Gastroesophageal sphincter (tissue), 4 donors: ENCODE results near the gene SMC6. TPM values are rescaled to one million over a fixed set of nuclear protein-coding genes. Genes with fewer than 3 reads are reported as not detected.

ENCODE experiments used
- ATAC-seq: fragments of 150-250 bp; one replicate; pipeline ENCODE4 v1.9.1; 2016; ENCODE audit warnings: mild to moderate bottlenecking, moderate library complexity
- H3K27ac ChIP-seq, 4 donors: fragments of 200-600 bp; sonication (generic) in 3 of 4; 1 replicate in 3 of 4; 2 replicates in 1 of 4; pipeline ENCODE4 v1.5.1; 2016 to 2019
- H3K27me3 ChIP-seq: fragments of 200-600 bp; sonication (generic); one replicate; pipeline ENCODE4 v1.5.1; 2019
- H3K36me3 ChIP-seq, 2 donors: fragments of 200-600 bp; sonication (generic); one replicate each; pipeline ENCODE4 v1.5.1; 2019; ENCODE audit warnings: control low read depth in 1 of 2
- H3K4me1 ChIP-seq, 3 donors: fragments of 200-600 bp; sonication (generic); 1 replicate in 2 of 3; 2 replicates in 1 of 3; pipeline ENCODE4 v1.5.1; 2016 to 2019; ENCODE audit warnings: control low read depth in 2 of 3
- H3K4me3 ChIP-seq, 2 donors: fragments of 200-600 bp; sonication (generic); one replicate each; pipeline ENCODE4 v1.5.1; 2019; ENCODE audit warnings: mild to moderate bottlenecking in 1 of 2, moderate library complexity in 1 of 2
- H3K9me3 ChIP-seq, 3 donors: fragments of 200-600 bp; sonication (generic); one replicate each; pipeline ENCODE4 v1.5.1; 2017 to 2019; ENCODE audit warnings: control low read depth in 2 of 3
- CTCF ChIP-seq, 4 experiments: fragments of 200-600 bp in 2 of 4; fragments of 450-650 bp in 2 of 4; sonication (generic) in 1 of 4; IDR thresholded peaks; one replicate each; pipeline ENCODE4 v1.5.1; 2017 to 2019; ENCODE audit warnings: antibody characterized with exemption in 4 of 4, mild to moderate bottlenecking in 2 of 4, moderate library complexity in 2 of 4
- EP300 ChIP-seq: sonication (generic); formaldehyde crosslinking; IDR thresholded peaks from one replicate; pipeline ENCODE4 v1.6.1; 2017; ENCODE audit warnings: antibody characterized with exemption, mild to moderate bottlenecking
- POLR2A ChIP-seq, 2 donors: fragments of 450-650 bp; IDR thresholded peaks; one replicate each; pipeline ENCODE4 v1.6.1; 2017; ENCODE audit warnings: antibody characterized with exemption in 2 of 2, mild to moderate bottlenecking in 2 of 2, moderate library complexity in 1 of 2
- POLR2AphosphoS5 ChIP-seq: sonication (generic); formaldehyde crosslinking; IDR thresholded peaks from one replicate; pipeline ENCODE4 v1.6.1; 2017; ENCODE audit warnings: antibody characterized with exemption
- WGBS, 2 donors: methylation state at CpG; one replicate each; pipeline ENCODE4 v1.1.5; 2018; ENCODE audit warnings: low coverage in 1 of 2; 5-methylcytosine and 5-hydroxymethylcytosine counted together
- total RNA-seq, 4 donors: library from RNA; depleted of rRNA; stranded (reverse); fragments of >200 nt; gene quantifications; one replicate each; pipeline ENCODE4 v1.1.0, GENCODE V29; 2016

Gene SMC6
- total RNA-seq, 4 donors from 2014 or later = 11.2 to 16.7 (median 14.1) TPM

DNA sequence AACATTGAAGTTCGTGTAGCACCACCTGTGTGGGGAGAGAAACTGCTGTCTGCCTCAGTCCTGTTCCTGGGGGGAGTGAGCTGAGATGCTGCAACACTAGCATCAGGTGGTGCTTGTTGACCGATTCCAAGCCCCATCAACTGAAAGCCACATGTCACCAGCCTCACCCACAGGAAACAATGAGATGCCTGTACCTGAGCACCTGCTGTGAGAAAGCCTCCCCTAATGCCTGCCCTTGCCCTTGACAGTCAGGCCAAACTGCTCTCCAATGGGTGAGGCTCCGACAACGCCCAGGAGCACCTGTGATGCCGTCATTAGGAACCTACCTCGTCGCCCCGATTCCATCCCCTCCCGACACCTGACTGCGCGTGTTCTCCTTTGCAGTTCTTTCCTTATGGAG is 104.6 kb downstream of the SMC6 start:
- TF ChIP-seq POLR2AphosphoS5 (no peak), CTCF (IDR thresholded peaks at IDR 0.05) (no peak), EP300 (no peak), POLR2A (IDR thresholded peaks at IDR 0.05) (no peak)
- H3K36me3 ChIP-seq = no peaks in the 10 kb centered on the region
- H3K27me3 ChIP-seq = no peaks in the 10 kb centered on the region
- H3K4me1 ChIP-seq = peaks cover 3 to 31% (median 8%) of the 10 kb centered on the region in 3 donors
- no peak overlapping the region for H3K27ac ChIP-seq
- ATAC-seq = no peak
- WGBS, 2 donors = 97 to 100% methylated on average over 2 to 5 of the region's 11 CpGs
- H3K9me3 ChIP-seq = no peaks in the 10 kb centered on the region
- no peak overlapping the region for H3K4me3 ChIP-seq

GRCh38 chr2:17648581-17648980 is 105.0 kb downstream of the SMC6 start:
- Histone ChIP-seq H3K36me3 (no peaks in the 10 kb centered on the region), H3K27me3 (no peaks in the 10 kb centered on the region), H3K4me1 (peaks cover 3 to 32% (median 8%) of the 10 kb centered on the region in 3 donors), H3K9me3 (no peaks in the 10 kb centered on the region), H3K27ac (no peak overlapping the region), H3K4me3 (no peak overlapping the region)
- no peak for TF ChIP-seq CTCF (IDR thresholded peaks at IDR 0.05)
- 60% methylated on average over 1 of the region's 1 CpG; no CpG with 5 or more reads in 1 of the 2 donors for WGBS, 2 donors
- no peak for ATAC-seq

- Histone ChIP-seq H3K36me3 (no peaks in the 10 kb centered on the region), H3K4me3 (no peak overlapping the region), H3K27ac (no peak overlapping the region), H3K4me1 (peaks cover 3 to 42% (median 12%) of the 10 kb centered on the region in 3 donors), H3K27me3 (no peaks in the 10 kb centered on the region), H3K9me3 (no peaks in the 10 kb centered on the region)
- no peak for TF ChIP-seq EP300
- TF ChIP-seq POLR2AphosphoS5 = no peak
- TF ChIP-seq POLR2A (IDR thresholded peaks at IDR 0.05) = no peak
- TF ChIP-seq CTCF (IDR thresholded peaks at IDR 0.05) = no peak
- ATAC-seq = no peak
- WGBS, 2 donors = 41 to 50% methylated on average over 4 to 5 of the region's 5 CpGs
These were observed 106.5 kb downstream of the SMC6 start for GRCh38 chr2:17646838-17647701.

DNA sequence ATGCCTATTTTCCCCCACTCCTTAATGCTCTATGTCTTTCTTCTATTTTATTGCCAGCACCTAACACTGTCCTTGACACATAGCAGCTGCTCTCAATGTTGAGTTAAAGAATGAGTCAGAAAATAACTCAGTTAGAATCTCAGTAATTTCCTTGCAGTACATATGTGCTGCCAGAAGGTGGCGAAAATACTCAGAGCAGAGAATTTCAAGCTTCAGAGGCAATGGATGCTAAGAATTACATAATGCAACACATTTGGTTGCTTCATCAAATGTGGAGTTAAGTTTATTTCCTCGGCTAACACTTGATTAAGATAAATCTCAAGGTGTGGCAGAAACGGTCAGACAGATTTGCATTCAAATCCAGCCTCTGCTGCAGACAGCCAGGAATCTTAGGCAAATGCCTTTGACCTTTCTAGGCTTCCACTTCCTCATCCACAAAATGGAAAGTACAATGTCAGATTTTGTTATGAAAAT is 107.5 kb downstream of the SMC6 start:
- no peaks in the 10 kb centered on the region for H3K9me3 ChIP-seq
- peaks cover 3 to 42% (median 12%) of the 10 kb centered on the region in 3 donors for H3K4me1 ChIP-seq
- no peaks in the 10 kb centered on the region for H3K27me3 ChIP-seq
- no peak for TF ChIP-seq POLR2A (IDR thresholded peaks at IDR 0.05)
- peak; percentile 64 for TF ChIP-seq POLR2AphosphoS5
- TF ChIP-seq CTCF (IDR thresholded peaks at IDR 0.05) = peak; percentile 84 to 90 (median 88)
- ATAC-seq = peak; percentile 80
- whole genome bisulfite sequencing, 2 donors = 0 to 4% methylated on average over 3 of the region's 3 CpGs
- no peak overlapping the region for H3K4me3 ChIP-seq
- H3K27ac ChIP-seq = no peak overlapping the region
- no peaks in the 10 kb centered on the region for H3K36me3 ChIP-seq
